Measurements from ENCODE around the gene SYNE3. TPM values are rescaled to one million over a fixed set of nuclear protein-coding genes. Genes with fewer than 3 reads are reported as not detected.
"Not testable (repeated sequence)": the region's sequence is repeated elsewhere in the genome, so short reads cannot be mapped to it uniquely, and the experiment has no call there.

Gene SYNE3
- total RNA-seq, 3 donors from 2014 or later, result 13.5 to 112 (median 22.0) TPM

GRCh38 chr14:95514131-95515079 is 2.0 kb downstream of the SYNE3 start:
- H3K4me1 ChIP-seq, result peaks cover 11 to 19% of the 10 kb centered on the region in 2 donors
- intact Hi-C loops (cut with DNase I; ENCODE audit: low total_unique reads), result loop anchor here (5.0 to 10.0 kb wide), 2 partner anchors 70 to 668 kb away; no protein-coding TSS in a partner anchor
- H3K36me3 ChIP-seq, result no peaks in the 10 kb centered on the region
- no peaks in the 10 kb centered on the region for H3K9me3 ChIP-seq
- TF ChIP-seq CTCF (IDR thresholded peaks at IDR 0.05) (no peak), POLR2AphosphoS5 (IDR thresholded peaks at IDR 0.05) (no peak), POLR2A (IDR thresholded peaks at IDR 0.05) (no peak)
- peak overlapping the region; percentile 79 to 93 for H3K27ac ChIP-seq
- no peak for DNase-seq (ENCODE audit: low spot score in 2 of 2)
- no peaks in the 10 kb centered on the region for H3K27me3 ChIP-seq
- H3K4me3 ChIP-seq, result peak overlapping the region; percentile 79 to 94 (median 81)

GRCh38 chr14:95513291-95513690 is 3.2 kb downstream of the SYNE3 start:
- Histone ChIP-seq H3K9me3 (no peaks in the 10 kb centered on the region), H3K36me3 (no peaks in the 10 kb centered on the region), H3K27me3 (no peaks in the 10 kb centered on the region), H3K27ac (no peak overlapping the region), H3K4me1 (peaks cover 16 to 23% of the 10 kb centered on the region in 2 donors), H3K4me3 (no peak overlapping the region)
- no peak for TF ChIP-seq POLR2A (IDR thresholded peaks at IDR 0.05)
- no peak for TF ChIP-seq POLR2AphosphoS5 (IDR thresholded peaks at IDR 0.05)
- no peak for TF ChIP-seq CTCF (IDR thresholded peaks at IDR 0.05)
- DNase-seq (ENCODE audit: low spot score in 2 of 2), result no peak
- intact Hi-C loops (cut with DNase I; ENCODE audit: low total_unique reads), result loop anchor here (5.0 to 10.0 kb wide), 2 partner anchors 68 to 669 kb away; no protein-coding TSS in a partner anchor

- no peak overlapping the region for H3K27ac ChIP-seq
- H3K36me3 ChIP-seq, result no peaks in the 10 kb centered on the region
- TF ChIP-seq CTCF (IDR thresholded peaks at IDR 0.05), result no peak
- TF ChIP-seq POLR2AphosphoS5 (IDR thresholded peaks at IDR 0.05), result no peak
- no peak for TF ChIP-seq POLR2A (IDR thresholded peaks at IDR 0.05)
- H3K27me3 ChIP-seq, result no peaks in the 10 kb centered on the region
- no peak overlapping the region for H3K4me3 ChIP-seq
- intact Hi-C loops (cut with DNase I; ENCODE audit: low total_unique reads), result loop anchor here (5.0 to 10.0 kb wide), 2 partner anchors 67 to 671 kb away; no protein-coding TSS in a partner anchor
- no peak for DNase-seq (ENCODE audit: low spot score in 2 of 2)
- H3K9me3 ChIP-seq, result no peaks in the 10 kb centered on the region
- peaks cover 30 to 37% of the 10 kb centered on the region in 2 donors for H3K4me1 ChIP-seq
Measured at GRCh38 chr14:95511687-95512086, 4.8 kb downstream of the SYNE3 start.

- no peak for DNase-seq (ENCODE audit: low spot score in 2 of 2)
- H3K36me3 ChIP-seq, result no peaks in the 10 kb centered on the region
- TF ChIP-seq POLR2AphosphoS5 (IDR thresholded peaks at IDR 0.05), result no peak
- TF ChIP-seq POLR2A (IDR thresholded peaks at IDR 0.05), result no peak
- no peak for TF ChIP-seq CTCF (IDR thresholded peaks at IDR 0.05)
- intact Hi-C loops (cut with DNase I; ENCODE audit: low total_unique reads), result loop anchor here (5.0 to 10.0 kb wide), 2 partner anchors 66 to 671 kb away; no protein-coding TSS in a partner anchor
- peak overlapping the region in 1 of 2 donors; percentile 23 for H3K27ac ChIP-seq
- H3K4me1 ChIP-seq, result peaks cover 29 to 35% of the 10 kb centered on the region in 2 donors
- H3K9me3 ChIP-seq, result no peaks in the 10 kb centered on the region
- no peak overlapping the region for H3K4me3 ChIP-seq
- no peaks in the 10 kb centered on the region for H3K27me3 ChIP-seq
Measured at GRCh38 chr14:95510804-95511203, 5.6 kb downstream of the SYNE3 start.

- H3K4me1 ChIP-seq, result peaks cover 25 to 30% of the 10 kb centered on the region in 2 donors
- H3K36me3 ChIP-seq; H3K9me3 ChIP-seq; DNase-seq (ENCODE audit: low spot score in 2 of 2); H3K27me3 ChIP-seq; H3K4me3 ChIP-seq; H3K27ac ChIP-seq: not testable (repeated sequence)
- intact Hi-C loops (cut with DNase I; ENCODE audit: low total_unique reads), result loop anchor here (5.0 to 10.0 kb wide), 2 partner anchors 66 to 672 kb away; no protein-coding TSS in a partner anchor
Measured at GRCh38 chr14:95510344-95510743, 6.1 kb downstream of the SYNE3 start.

Data from breast epithelium (tissue), 4 donors.